ENCODE measurements around the gene SEMA7A.

The SEMA7A gene

DNA sequence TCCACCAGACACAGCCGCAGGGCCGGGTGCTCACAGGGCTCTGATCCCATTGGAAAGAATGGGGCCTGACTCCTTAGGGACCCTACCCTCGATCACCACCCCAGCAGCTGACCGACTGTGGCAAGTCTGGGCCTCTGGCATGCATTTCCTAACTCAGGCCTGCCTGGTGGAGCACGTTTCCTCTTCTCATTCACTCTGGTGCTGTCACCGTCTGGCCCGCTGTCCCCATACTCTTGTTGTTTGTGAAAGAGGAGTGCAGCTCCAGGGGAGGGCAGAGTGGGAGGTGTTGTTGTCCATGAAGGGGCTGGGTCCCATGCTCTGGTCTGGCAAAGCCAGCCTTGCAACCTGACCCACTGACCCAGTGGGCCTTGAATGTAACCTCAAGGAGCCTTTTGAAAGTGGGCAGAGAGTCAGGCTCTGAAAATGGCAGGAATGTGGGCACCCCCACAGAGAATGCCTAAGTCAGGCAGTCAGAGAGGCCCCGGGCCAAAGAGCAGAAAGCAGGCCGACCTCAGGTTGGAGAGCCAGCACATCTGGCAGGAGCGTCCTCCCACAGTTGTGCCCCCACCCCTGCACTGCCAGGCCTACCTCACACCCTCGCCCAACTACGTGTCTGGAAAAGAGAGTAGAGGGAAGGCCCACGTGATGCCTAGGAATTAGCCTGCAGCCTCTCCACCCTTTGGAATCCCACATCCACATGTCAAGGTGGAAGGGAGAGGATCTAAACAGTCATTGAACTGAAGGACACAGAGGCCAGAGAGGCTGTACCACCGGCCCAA is 10.9 kb downstream of the SEMA7A start:
- TF ChIP-seq TAF1 (IDR thresholded peaks at IDR 0.05; ENCODE audit: borderline replicate concordance, insufficient read depth, low read length) (no peak), FOXP2 (optimal IDR thresholded peaks at IDR 0.05; ENCODE audit: borderline replicate concordance, extremely low read depth, extremely low read length, insufficient read depth) (no peak), SIN3A (IDR thresholded peaks at IDR 0.05; ENCODE audit: borderline replicate concordance, insufficient read depth, low read length) (no peak), POLR2AphosphoS5 (IDR thresholded peaks at IDR 0.05; ENCODE audit: low read depth, low read length) (no peak), REST (IDR thresholded peaks at IDR 0.05; ENCODE audit: insufficient read depth in 1 of 2, low read depth in 2 of 2, low read length in 2 of 2) (no peak)

- TF ChIP-seq FOXP2 (optimal IDR thresholded peaks at IDR 0.05; ENCODE audit: borderline replicate concordance, extremely low read depth, extremely low read length, insufficient read depth) (no peak), SIN3A (IDR thresholded peaks at IDR 0.05; ENCODE audit: borderline replicate concordance, insufficient read depth, low read length) (no peak), REST (IDR thresholded peaks at IDR 0.05; ENCODE audit: insufficient read depth in 1 of 2, low read depth in 2 of 2, low read length in 2 of 2) (no peak), TAF1 (IDR thresholded peaks at IDR 0.05; ENCODE audit: borderline replicate concordance, insufficient read depth, low read length) (no peak), POLR2AphosphoS5 (IDR thresholded peaks at IDR 0.05; ENCODE audit: low read depth, low read length) (no peak)
Measured at GRCh38 chr15:74422265-74422651, 11.5 kb downstream of the SEMA7A start.

DNA sequence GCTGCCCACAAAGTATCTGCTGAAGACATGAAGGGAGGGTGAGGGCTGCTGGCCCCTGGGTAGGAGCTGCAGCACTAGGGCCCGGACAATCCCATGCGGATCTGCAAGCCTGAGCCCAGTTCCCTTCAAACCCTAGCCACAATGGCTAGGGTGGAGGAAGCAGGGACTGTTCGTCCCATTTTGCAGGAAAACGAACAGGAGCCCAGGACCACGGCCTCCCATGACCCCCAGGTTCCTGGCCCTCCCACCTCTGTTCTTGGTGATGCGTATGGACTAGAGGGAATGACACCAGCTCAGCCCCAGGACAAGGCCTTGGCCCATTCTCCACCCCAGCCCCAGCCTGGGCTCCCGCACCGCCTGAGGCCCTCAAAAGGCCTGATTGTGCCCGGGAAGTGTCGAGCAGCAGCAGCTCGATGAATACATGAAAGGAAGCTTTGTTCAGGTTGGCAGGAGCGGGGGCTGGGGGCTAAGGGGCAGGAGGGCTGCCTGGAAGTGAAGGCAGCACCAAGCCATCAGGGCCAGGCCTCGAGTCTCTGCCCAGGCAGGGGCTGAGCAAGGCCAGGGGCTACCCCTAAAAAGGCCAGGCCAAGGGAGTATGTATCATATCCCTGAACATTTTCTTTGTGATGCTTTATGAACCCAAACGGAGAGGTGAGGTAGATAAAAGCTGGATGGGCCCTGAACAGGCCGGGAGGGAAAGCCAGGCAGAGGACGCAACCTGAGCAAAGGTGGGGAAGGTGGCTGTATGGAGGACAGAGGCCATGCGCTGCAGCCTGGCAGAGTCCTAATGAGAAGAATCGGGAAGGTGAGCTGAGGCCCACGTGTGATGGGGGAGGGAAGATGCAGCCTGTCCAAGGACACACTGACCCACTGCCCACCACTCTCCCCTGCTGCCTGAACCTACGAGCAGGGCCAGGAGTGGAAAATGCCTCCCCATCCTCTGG is 12.2 kb downstream of the SEMA7A start:
- no peak for TF ChIP-seq TAF1 (IDR thresholded peaks at IDR 0.05; ENCODE audit: borderline replicate concordance, insufficient read depth, low read length)
- TF ChIP-seq POLR2AphosphoS5 (IDR thresholded peaks at IDR 0.05; ENCODE audit: low read depth, low read length): no peak
- no peak for TF ChIP-seq FOXP2 (optimal IDR thresholded peaks at IDR 0.05; ENCODE audit: borderline replicate concordance, extremely low read depth, extremely low read length, insufficient read depth)
- no peak for TF ChIP-seq REST (IDR thresholded peaks at IDR 0.05; ENCODE audit: insufficient read depth in 1 of 2, low read depth in 2 of 2, low read length in 2 of 2)
- TF ChIP-seq SIN3A (IDR thresholded peaks at IDR 0.05; ENCODE audit: borderline replicate concordance, insufficient read depth, low read length): no peak

DNA sequence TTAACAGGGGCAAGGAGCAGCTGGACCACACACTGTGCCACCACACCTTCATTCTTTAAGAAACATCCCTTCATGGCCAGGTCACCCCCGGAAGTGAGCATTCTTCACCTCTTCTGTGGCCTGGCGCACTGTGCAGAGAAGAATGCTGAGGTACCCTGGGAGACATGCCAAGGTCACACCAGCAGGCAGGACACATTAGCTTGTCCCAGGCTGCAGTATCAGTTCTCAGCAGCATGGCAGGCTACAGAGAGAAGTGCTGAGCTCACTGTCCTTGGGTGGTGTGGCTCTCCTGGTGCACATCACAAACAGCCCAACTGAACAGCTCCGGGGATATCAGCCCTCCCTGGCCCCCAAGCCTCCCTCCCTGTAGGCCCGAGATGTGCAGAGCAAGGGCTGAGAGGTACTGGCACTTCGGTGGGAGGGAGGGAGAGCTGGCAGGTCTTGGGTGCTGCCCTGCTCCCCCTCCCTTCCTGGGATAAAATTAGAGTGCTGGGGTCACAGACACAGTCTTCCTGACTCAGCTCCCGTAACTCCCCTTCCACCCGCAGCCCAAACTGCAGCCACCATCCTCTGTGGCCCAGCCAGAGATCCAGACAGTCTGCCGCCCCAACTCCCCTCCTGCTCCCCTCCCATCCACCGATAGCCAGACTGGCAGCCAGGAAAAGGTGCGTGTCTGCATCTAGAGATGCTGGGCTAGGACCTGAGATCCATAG is 13.4 kb downstream of the SEMA7A start:
- no peak for TF ChIP-seq TAF1 (IDR thresholded peaks at IDR 0.05; ENCODE audit: borderline replicate concordance, insufficient read depth, low read length)
- TF ChIP-seq POLR2AphosphoS5 (IDR thresholded peaks at IDR 0.05; ENCODE audit: low read depth, low read length): no peak
- no peak for TF ChIP-seq FOXP2 (optimal IDR thresholded peaks at IDR 0.05; ENCODE audit: borderline replicate concordance, extremely low read depth, extremely low read length, insufficient read depth)
- TF ChIP-seq REST (IDR thresholded peaks at IDR 0.05; ENCODE audit: insufficient read depth in 1 of 2, low read depth in 2 of 2, low read length in 2 of 2): no peak
- no peak for TF ChIP-seq SIN3A (IDR thresholded peaks at IDR 0.05; ENCODE audit: borderline replicate concordance, insufficient read depth, low read length)
